H9 (cell line): ENCODE results near the gene ITM2B. TPM values are rescaled to one million over a fixed set of nuclear protein-coding genes. Genes with fewer than 3 reads are reported as not detected.

ENCODE experiments used
- DNase-seq: peaks from one replicate; pipeline ENCODE4 v3.0.0-alpha.2; 2017
- H2AFZ ChIP-seq: one replicate; pipeline ENCODE4 v1.6.1; 2013; ENCODE audit warnings: mild to moderate bottlenecking, low read length, control low read depth, moderate library complexity
- H2AK5ac ChIP-seq: 2 replicates; pipeline ENCODE4 v1.6.1; 2013; ENCODE audit warnings: low read length, control low read depth, mixed read lengths; ENCODE audit not compliant: insufficient read length
- H2BK120ac ChIP-seq: one replicate; pipeline ENCODE4 v1.6.1; 2013; ENCODE audit warnings: low read depth, mild to moderate bottlenecking, low read length, control low read depth, inconsistent platforms; ENCODE audit not compliant: poor library complexity, severe bottlenecking
- H2BK12ac ChIP-seq: 2 replicates; pipeline ENCODE4 v1.6.1; 2013; ENCODE audit warnings: low read length, control low read depth, mixed read lengths, low read depth; ENCODE audit not compliant: insufficient read length
- H2BK15ac ChIP-seq: 2 replicates; pipeline ENCODE4 v1.6.1; 2013; ENCODE audit warnings: low read depth, low read length, control low read depth
- H2BK20ac ChIP-seq: one replicate; pipeline ENCODE4 v1.6.1; 2013; ENCODE audit warnings: low read depth, mild to moderate bottlenecking, low read length, control low read depth, inconsistent platforms; ENCODE audit not compliant: poor library complexity, severe bottlenecking
- H2BK5ac ChIP-seq: 2 replicates; pipeline ENCODE4 v1.6.1; 2013; ENCODE audit warnings: low read length, control low read depth, mixed read lengths; ENCODE audit not compliant: insufficient read length
- H3K14ac ChIP-seq: 2 replicates; pipeline ENCODE4 v1.6.1; 2013; ENCODE audit warnings: low read length, control low read depth; ENCODE audit not compliant: insufficient read depth
- H3K18ac ChIP-seq: 2 replicates; pipeline ENCODE4 v1.6.1; 2013; ENCODE audit warnings: low read depth, mild to moderate bottlenecking, mixed read lengths, low read length, control low read depth; ENCODE audit not compliant: insufficient read length
- H3K23ac ChIP-seq: 2 replicates; pipeline ENCODE4 v1.6.1; 2013; ENCODE audit warnings: low read length, control low read depth, mixed read lengths, low read depth; ENCODE audit not compliant: insufficient read length
- H3K23me2 ChIP-seq: 2 replicates; pipeline ENCODE4 v1.6.1; 2013; ENCODE audit warnings: low read depth, mild to moderate bottlenecking, mixed read lengths, low read length, control low read depth; ENCODE audit not compliant: insufficient read length, poor library complexity, severe bottlenecking
- H3K27ac ChIP-seq: 2 replicates; pipeline ENCODE4 v1.5.1; 2013; ENCODE audit warnings: low read length, control low read depth, mixed read lengths, low read depth; ENCODE audit not compliant: insufficient read length
- H3K27me3 ChIP-seq: 2 replicates; pipeline ENCODE4 v1.6.1; 2013; ENCODE audit warnings: low read length, control low read depth, inconsistent platforms; ENCODE audit not compliant: insufficient read depth
- H3K4ac ChIP-seq: 2 replicates; pipeline ENCODE4 v1.6.1; 2013; ENCODE audit warnings: low read depth, mild to moderate bottlenecking, control low read depth, inconsistent platforms, low read length, moderate library complexity
- H3K4me1 ChIP-seq: 2 replicates; pipeline ENCODE4 v1.6.1; 2013; ENCODE audit warnings: low read length, control low read depth, inconsistent platforms; ENCODE audit not compliant: insufficient read depth
- H3K4me2 ChIP-seq: 2 replicates; pipeline ENCODE4 v1.6.1; 2013; ENCODE audit warnings: low read length, control low read depth, mixed read lengths; ENCODE audit not compliant: insufficient read length, insufficient read depth
- H3K56ac ChIP-seq: 2 replicates; pipeline ENCODE4 v1.6.1; 2013; ENCODE audit warnings: low read depth, mild to moderate bottlenecking, mixed read lengths, low read length, control low read depth; ENCODE audit not compliant: insufficient read length
- H3K79me1 ChIP-seq: 2 replicates; pipeline ENCODE4 v1.6.1; 2013; ENCODE audit warnings: low read depth, mild to moderate bottlenecking, moderate library complexity, low read length, control low read depth, inconsistent platforms; ENCODE audit not compliant: insufficient read depth, poor library complexity, severe bottlenecking
- H3K79me2 ChIP-seq: 2 replicates; pipeline ENCODE4 v1.6.1; 2013; ENCODE audit warnings: low read length, control low read depth, inconsistent platforms; ENCODE audit not compliant: insufficient read depth
- H3K9ac ChIP-seq: 2 replicates; pipeline ENCODE4 v1.6.1; 2013; ENCODE audit warnings: low read length, control low read depth, mixed read lengths; ENCODE audit not compliant: insufficient read length; ENCODE audit errors: extremely low read depth
- H3K9me3 ChIP-seq: one replicate; pipeline ENCODE4 v1.6.1; 2013; ENCODE audit warnings: low read depth, low read length, inconsistent platforms; ENCODE audit not compliant: control insufficient read depth
- H3T11ph ChIP-seq: one replicate; pipeline ENCODE4 v1.6.1; 2013; ENCODE audit warnings: mild to moderate bottlenecking, low read length, control low read depth, inconsistent platforms
- H4K20me1 ChIP-seq: one replicate; pipeline ENCODE4 v1.6.1; 2013; ENCODE audit not compliant: control insufficient read depth, insufficient read length, insufficient read depth
- H4K5ac ChIP-seq: 2 replicates; pipeline ENCODE4 v1.6.1; 2013; ENCODE audit warnings: low read depth, mild to moderate bottlenecking, mixed read lengths, low read length, control low read depth; ENCODE audit not compliant: insufficient read length
- H4K8ac ChIP-seq: replicated peaks from 2 replicates; pipeline ENCODE4 v1.6.1; 2013; ENCODE audit warnings: low read length, control low read depth, mixed read lengths, low read depth; ENCODE audit not compliant: insufficient read length
- H4K91ac ChIP-seq: 2 replicates; pipeline ENCODE4 v1.6.1; 2013; ENCODE audit warnings: low read depth, mild to moderate bottlenecking, moderate library complexity, mixed read lengths, low read length, control low read depth; ENCODE audit not compliant: insufficient read length
- H3K27ac Mint-ChIP-seq, 3 experiments: 2 replicates in 2 of 3; 3 replicates in 1 of 3; pipeline ENCODE4 v1.8.0; 2020 to 2021; ENCODE audit warnings: mixed read lengths in 3 of 3, mild to moderate bottlenecking in 1 of 3, moderate library complexity in 1 of 3
- H3K27me3 Mint-ChIP-seq: 2 replicates; pipeline ENCODE4 v1.8.0; 2021; ENCODE audit warnings: low read depth, mild to moderate bottlenecking, moderate library complexity, mixed read lengths
- H3K36me3 Mint-ChIP-seq, 3 experiments: 2 replicates in 2 of 3; 3 replicates in 1 of 3; pipeline ENCODE4 v1.8.0; 2020 to 2021; ENCODE audit warnings: low read depth in 3 of 3, mixed read lengths in 3 of 3; ENCODE audit not compliant: insufficient read depth in 1 of 3
- H3K4me1 Mint-ChIP-seq, 2 experiments: 2 replicates each; pipeline ENCODE4 v1.8.0; 2020; ENCODE audit warnings: mixed read lengths in 2 of 2
- H3K4me3 Mint-ChIP-seq, 2 experiments: 2 replicates in 1 of 2; 3 replicates in 1 of 2; pipeline ENCODE4 v1.8.0; 2020 to 2021; ENCODE audit warnings: mild to moderate bottlenecking in 2 of 2, mixed read lengths in 2 of 2, moderate library complexity in 1 of 2
- H3K9me3 Mint-ChIP-seq, 2 experiments: 2 replicates in 1 of 2; 3 replicates in 1 of 2; pipeline ENCODE4 v1.8.0; 2020; ENCODE audit warnings: mild to moderate bottlenecking in 2 of 2, mixed read lengths in 2 of 2, moderate library complexity in 1 of 2
- WGBS: extraction: QIAGEN DNeasy Blood & Tissue Kit; methylation state at CpG from one replicate; pipeline ENCODE4 v1.1.7; 2013; ENCODE audit warnings: missing lambda C conversion rate, low lambda C conversion rate, mixed read lengths; ENCODE audit not compliant: insufficient read length; ENCODE audit errors: extremely low coverage; 5-methylcytosine and 5-hydroxymethylcytosine counted together
- total RNA-seq: library from RNA; stranded (reverse); gene quantifications from 2 replicates; pipeline ENCODE4 v1.2.1, GENCODE V29; 2021
- TF ChIP-seq, protein P1 (sequence below): fragments of 200-600 bp; sonication (generic); conservative IDR thresholded peaks from 3 replicates; pipeline ENCODE4 v1.8.0; 2021; ENCODE audit warnings: antibody characterized with exemption, mild to moderate bottlenecking

ITM2B gene
- total RNA-seq, 1 experiment from 2014 or later, result 175 TPM

DNA sequence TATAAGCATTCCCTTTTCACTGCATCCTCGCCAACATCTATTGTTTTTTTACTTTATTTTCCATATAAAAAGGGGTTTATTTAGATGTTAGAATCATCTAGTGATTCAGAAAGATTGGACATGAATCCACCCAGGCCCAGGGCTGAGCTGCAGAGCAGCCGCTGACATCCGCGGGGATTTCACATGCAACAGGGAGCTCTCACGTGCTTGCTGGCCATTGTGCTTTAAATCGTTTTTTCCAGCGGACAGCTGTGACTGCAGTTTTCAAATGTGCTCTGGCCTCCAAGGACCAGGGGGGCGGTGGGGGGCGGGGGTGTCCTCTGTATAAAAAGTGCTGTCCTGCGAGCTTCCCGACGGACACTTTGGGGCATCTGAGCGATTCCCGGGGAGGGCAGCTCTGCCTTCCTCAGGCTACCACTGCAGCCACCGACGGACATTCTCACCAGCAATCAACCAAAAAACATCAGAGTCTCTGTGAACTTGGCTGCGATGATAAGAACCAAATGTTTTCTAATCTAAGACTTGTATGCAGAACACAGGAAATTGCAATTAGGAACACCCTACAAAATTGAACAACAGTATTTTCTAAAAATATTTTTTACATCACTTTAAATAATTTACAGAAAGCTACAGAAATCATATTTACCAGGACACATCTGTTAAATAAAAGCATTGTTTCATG lies 83.1 kb downstream of the ITM2B start:
- TF ChIP-seq, protein P1, sequence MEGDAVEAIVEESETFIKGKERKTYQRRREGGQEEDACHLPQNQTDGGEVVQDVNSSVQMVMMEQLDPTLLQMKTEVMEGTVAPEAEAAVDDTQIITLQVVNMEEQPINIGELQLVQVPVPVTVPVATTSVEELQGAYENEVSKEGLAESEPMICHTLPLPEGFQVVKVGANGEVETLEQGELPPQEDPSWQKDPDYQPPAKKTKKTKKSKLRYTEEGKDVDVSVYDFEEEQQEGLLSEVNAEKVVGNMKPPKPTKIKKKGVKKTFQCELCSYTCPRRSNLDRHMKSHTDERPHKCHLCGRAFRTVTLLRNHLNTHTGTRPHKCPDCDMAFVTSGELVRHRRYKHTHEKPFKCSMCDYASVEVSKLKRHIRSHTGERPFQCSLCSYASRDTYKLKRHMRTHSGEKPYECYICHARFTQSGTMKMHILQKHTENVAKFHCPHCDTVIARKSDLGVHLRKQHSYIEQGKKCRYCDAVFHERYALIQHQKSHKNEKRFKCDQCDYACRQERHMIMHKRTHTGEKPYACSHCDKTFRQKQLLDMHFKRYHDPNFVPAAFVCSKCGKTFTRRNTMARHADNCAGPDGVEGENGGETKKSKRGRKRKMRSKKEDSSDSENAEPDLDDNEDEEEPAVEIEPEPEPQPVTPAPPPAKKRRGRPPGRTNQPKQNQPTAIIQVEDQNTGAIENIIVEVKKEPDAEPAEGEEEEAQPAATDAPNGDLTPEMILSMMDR, result no peak
- H3K79me2 ChIP-seq, result no peaks in the 10 kb centered on the region
- H3K18ac ChIP-seq, result no peak overlapping the region

More for the DNA sequence above, 83.1 kb downstream of the ITM2B start:
- H2BK5ac ChIP-seq, result no peak overlapping the region
- no peak overlapping the region for H3K4me3 Mint-ChIP-seq
- peaks cover 0 to 4% of the 10 kb centered on the region in 2 experiments; a peak in 1 of 4 replicates for H3K4me1 Mint-ChIP-seq
- H3K36me3 Mint-ChIP-seq, result peaks cover 9 to 26% (median 16%) of the 10 kb centered on the region in 3 experiments; a peak in 6 of 7 replicates
- H3K9me3 Mint-ChIP-seq, result peaks cover 7 to 12% of the 10 kb centered on the region in 2 experiments; a peak in 4 of 5 replicates
- H3K9ac ChIP-seq, result no peak overlapping the region
- no peak for DNase-seq
- no peaks in the 10 kb centered on the region for H4K20me1 ChIP-seq
- H4K5ac ChIP-seq, result no peak overlapping the region
- H3K27ac Mint-ChIP-seq, result peak overlapping the region in 1 of 3 experiments; percentile 39; a peak in 1 of 7 replicates
- H2AK5ac ChIP-seq, result no peak overlapping the region
- no peaks in the 10 kb centered on the region for H3K4me1 ChIP-seq
- no peak overlapping the region for H2AFZ ChIP-seq
- no peak overlapping the region for H2BK20ac ChIP-seq
- no peak overlapping the region for H3K56ac ChIP-seq
- H3K14ac ChIP-seq, result no peak overlapping the region
- no peaks in the 10 kb centered on the region for H3K9me3 ChIP-seq
- H3K27me3 Mint-ChIP-seq, result no peaks in the 10 kb centered on the region; the same call in 1 of the 2 replicates
- H4K8ac ChIP-seq, result no peak overlapping the region
- H2BK15ac ChIP-seq, result no peak overlapping the region
- no peak overlapping the region for H2BK12ac ChIP-seq
- no peaks in the 10 kb centered on the region for H3K23me2 ChIP-seq
- no peak overlapping the region for H3K27ac ChIP-seq
- H3K23ac ChIP-seq, result no peak overlapping the region
- no peak overlapping the region for H4K91ac ChIP-seq
- H3T11ph ChIP-seq, result no peak overlapping the region
- no CpG with 5 or more reads among the region's 17 CpGs for WGBS
- H3K79me1 ChIP-seq, result no peaks in the 10 kb centered on the region
- no peak overlapping the region for H2BK120ac ChIP-seq
- H3K4me2 ChIP-seq, result no peak overlapping the region
- no peak overlapping the region for H3K4ac ChIP-seq
- no peaks in the 10 kb centered on the region for H3K27me3 ChIP-seq
